Erythroblast (primary cell): ENCODE data around the gene SLC38A7.
A peak's percentile ranks its signal among the peaks of the same experiment; 100 is the strongest.
"Not testable (repeated sequence)": the region's sequence is repeated elsewhere in the genome, so short reads cannot be mapped to it uniquely, and the experiment has no call there.

Source experiments
- DNase-seq, 2 experiments: peaks; one replicate each; lab custom pipeline; 2025; lab: John Stamatoyannopoulos, UW
- GATA1 ChIP-seq: IDR thresholded peaks from 2 replicates; pipeline ENCODE4 v1.6.1; 2011; ENCODE audit warnings: low read depth, mild to moderate bottlenecking, control low read depth, low read length, moderate library complexity
- POLR2A ChIP-seq: IDR thresholded peaks from 2 replicates; pipeline ENCODE4 v1.6.1; 2011; ENCODE audit warnings: mild to moderate bottlenecking, low read length

The SLC38A7 gene

DNA sequence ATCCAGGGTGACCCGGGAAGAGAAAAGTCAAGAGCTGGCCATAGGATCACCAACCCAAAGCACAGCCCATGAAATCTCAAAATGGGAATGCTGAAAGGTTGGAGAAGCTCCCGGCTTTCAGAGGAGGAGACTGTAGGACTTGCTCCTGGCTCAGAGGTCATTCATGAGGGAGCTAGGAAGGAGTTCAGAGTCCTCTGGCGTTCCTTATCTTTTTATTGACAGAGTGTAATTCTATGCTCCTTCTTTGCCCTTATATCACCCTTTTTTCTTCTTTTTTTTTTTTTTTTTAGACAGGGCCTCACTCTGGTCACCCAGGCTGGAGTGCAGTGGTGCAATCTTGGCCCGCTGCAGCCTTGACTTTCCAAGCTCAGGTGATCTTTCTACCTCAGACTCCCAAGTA is 27.7 kb downstream of the SLC38A7 start:
- TF ChIP-seq GATA1 (no peak), POLR2A (no peak)
- DNase-seq, result no peak

DNA sequence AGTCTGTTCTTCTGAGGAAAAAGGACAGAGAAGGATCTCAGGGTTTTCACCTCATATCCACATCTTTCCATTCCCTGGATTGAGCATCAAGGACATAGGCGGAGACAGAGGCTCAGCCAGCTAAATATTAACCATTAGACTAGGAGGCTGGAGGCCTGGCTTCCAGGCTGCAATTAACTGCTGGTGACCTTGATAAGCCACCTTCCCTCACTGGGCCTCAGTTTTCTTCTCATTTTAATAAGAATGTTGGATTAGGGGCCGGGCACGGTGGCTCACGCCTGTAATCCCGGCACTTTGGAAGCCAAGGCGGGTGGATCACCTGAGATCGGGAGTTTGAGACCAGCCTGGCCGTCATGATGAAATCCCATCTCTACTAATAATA is 29.4 kb downstream of the SLC38A7 start:
- TF ChIP-seq POLR2A (no peak), GATA1 (no peak)
- no peak for DNase-seq

DNA sequence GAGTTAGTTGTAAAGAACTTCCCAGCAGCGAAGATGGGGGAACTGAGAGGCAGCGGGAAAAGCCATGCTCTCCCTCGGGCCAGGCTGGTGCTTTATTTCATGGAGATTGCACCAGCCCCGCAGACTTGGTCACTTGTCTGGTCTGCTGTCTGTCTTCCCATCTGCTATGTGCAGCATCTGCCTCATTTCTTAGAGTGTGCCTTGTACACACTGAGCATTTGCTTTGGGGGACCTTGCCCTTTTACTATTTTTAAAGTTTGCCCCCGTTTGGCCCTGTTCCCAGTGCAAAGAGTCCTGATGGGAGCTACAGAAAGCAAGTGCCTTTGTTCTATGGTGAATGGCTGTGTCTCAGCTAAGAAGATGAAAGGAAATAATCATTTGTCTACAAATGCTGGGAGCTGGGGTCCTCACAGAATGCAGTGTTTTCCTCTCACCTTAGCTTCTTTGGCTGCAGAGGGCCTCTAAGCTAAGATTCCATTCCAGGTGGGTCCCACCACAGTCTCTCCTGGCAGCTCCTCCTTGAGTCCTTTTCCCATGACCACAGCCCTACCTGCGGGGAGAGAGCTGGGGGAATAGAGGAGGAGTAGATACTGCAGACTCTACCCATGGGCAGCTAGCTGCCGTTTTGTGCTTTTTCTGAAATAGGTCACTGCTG is 29.9 kb downstream of the SLC38A7 start:
- TF ChIP-seq POLR2A (no peak), GATA1 (no peak)
- no peak for DNase-seq

DNA sequence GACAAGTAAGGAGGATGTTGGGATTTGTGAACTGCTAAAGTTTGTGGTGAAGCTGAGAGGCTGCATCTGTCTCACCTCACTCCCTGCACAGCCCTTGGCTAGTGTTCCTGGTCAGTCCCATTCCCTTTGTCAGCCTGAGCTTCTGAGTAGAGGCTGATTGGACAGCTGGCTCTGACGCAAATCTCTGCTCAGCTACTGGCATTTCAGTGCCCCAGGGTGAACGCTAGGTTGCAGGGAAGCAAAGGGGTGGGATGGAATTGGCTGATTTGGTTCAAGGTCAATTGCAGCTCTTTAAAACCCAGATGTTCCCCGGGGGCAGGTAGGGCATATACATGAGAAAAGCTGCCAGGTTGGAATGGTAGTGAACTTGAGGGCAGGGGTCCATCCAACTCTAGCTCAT is 31.8 kb downstream of the SLC38A7 start:
- TF ChIP-seq GATA1 (no peak), POLR2A (no peak)
- DNase-seq, result no peak

DNA sequence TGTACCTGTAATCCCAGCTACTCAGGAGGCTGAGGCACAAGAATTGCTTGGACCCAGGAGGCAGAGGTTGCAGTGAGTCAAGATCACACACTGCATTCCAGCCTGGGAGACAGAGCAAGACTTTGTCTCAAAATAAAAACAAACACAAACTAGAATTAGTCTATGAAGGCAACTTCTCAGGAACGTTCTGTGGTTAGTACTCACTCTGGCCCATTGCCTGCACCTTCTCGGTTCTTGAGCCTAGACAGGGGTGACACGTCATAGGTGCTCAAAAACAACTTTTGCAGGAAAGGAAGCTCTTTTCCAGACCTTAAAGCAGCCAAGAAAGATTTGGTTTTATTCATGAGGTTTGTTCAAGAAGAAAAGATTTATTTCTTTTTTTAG is 32.6 kb downstream of the SLC38A7 start:
- no peak for DNase-seq
- no peak for TF ChIP-seq POLR2A
- no peak for TF ChIP-seq GATA1

DNA sequence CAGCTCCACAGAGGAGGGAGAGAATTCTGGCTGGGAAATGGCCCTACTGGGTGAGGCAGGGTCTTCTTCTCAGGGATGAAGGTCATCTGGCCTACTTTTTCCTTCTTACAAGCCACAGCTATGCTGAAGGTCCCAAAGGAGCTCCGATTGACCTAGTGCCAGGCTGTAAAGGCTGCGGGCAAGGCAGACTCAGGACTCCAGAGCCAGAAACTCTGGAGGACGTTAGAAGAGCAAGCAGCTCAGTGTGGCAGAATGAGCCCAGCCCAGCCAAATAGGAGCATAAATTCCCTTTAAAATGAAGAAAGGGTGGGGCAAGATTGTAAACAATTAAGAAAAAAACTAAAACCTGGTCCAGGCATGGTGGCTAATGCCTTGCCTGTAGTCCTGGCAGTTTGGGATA is 34.9 kb downstream of the SLC38A7 start:
- DNase-seq, result no peak
- no peak for TF ChIP-seq GATA1
- TF ChIP-seq POLR2A, result no peak

DNA sequence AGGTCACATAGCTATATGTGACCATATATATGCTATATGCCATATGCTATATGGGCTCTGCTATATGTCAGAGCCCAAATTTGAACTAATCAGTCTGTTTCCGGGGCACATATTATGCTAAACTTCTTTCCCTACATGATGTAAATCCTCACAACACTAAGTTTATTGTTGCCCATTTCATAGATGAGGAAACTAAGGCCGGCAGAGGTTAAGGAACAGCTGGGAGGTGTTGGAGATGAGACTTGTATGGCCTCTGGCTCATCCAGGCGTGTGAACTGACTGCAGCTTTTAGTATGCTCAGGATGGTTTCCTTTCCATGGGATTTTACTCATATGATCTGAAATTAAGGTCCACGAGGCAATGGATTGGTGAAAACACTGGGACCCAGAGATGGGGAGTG is 37.5 kb downstream of the SLC38A7 start:
- no peak for TF ChIP-seq GATA1
- TF ChIP-seq POLR2A, result no peak

DNA sequence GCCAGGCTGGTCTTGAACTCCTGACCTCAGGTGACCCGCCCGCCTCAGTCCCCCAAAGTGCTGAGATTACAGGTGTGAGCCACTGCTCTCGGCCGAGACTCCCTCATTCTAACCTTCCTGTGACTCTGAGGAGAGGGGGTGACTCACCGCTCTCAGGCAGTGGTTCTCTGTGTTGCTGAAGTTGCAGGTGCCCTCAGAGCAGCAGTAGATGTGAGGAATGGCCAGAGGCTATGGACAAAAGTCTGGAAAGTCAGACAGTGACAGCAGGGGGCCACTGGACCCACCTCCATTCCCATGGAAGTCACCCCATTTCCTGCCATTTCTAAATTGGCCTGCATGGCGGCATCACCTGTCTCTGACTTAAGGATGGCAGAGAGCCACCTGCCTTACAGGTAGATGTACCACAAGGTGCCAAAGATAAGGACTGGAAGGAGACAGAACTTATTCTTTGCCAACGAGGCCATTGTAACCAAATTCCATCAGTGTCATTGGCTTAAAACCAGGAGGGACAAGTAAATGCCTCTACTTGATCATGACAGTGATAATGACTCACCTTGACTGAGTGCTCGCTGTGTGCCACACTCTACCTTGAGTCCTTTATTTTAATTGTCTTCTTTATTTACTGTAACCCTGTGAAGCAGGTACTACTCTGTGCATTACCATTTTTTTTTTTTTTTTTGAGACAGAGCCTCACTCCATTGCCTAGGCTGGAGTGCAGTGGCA is 39.6 kb downstream of the SLC38A7 start:
- no peak for TF ChIP-seq POLR2A
- TF ChIP-seq GATA1, result no peak
- no peak for DNase-seq

More for the DNA sequence above, 37.5 kb downstream of the SLC38A7 start:
- no peak for DNase-seq

DNA sequence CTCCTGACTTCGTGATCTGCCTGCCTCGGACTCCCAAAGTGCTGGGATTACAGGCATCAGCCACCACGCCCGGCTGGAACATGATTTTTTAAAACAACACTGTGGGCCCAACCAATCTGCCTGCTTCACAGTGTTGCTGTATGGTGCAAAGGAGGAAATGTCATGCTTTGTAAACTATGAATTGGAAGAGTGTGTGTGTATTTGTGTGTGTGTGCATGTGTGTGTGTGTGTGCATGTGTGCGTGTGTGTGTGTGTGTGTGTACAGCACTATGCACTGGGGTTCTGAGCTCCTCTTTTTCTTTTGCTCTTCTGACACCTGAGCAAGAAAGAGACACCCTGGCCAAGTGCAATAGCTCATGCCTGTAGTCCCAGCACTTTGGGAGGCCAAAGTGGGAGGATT is 40.5 kb downstream of the SLC38A7 start:
- no peak for TF ChIP-seq GATA1
- TF ChIP-seq POLR2A, result no peak
- no peak for DNase-seq

DNA sequence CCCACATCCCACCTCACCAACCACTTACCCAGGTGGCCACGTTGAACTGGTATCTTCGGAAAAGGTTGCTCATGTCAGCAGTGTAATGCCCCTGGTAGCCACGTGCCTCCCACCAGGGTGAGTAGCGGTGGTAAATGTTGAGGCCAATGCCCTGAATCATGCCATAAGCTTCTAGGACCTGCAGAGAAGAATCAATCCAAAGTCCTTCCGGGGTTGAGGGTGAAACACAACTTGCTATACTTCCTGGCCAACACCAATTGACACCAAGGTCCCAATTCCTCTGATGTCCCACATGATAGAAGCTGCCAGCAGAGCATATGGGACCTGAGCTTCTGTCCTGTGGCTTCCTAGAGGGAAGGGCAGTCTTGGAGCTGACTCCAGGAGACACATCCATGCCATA is 43.6 kb downstream of the SLC38A7 start:
- TF ChIP-seq POLR2A (no peak), GATA1 (no peak)
- DNase-seq, result no peak

DNA sequence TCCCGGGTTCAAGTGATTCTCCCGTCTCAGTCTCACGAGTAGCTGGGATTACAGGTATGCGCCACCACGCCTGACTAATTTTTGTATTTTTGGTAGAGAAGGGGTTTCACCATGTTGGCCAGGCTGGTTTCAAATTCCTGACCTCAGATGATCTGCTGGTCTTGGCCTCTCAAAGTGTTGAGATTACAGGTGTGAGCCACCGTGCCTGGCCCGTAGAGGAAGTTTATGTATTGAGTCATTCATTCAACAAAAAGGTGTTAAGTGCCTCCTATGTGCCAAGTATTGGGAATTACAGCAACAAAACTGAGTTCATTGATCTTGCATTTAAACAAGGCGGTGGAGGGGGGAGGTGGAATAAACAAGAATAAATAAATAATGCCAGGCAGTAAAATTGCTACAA is 44.7 kb downstream of the SLC38A7 start:
- no peak for DNase-seq
- no peak for TF ChIP-seq POLR2A
- no peak for TF ChIP-seq GATA1

DNA sequence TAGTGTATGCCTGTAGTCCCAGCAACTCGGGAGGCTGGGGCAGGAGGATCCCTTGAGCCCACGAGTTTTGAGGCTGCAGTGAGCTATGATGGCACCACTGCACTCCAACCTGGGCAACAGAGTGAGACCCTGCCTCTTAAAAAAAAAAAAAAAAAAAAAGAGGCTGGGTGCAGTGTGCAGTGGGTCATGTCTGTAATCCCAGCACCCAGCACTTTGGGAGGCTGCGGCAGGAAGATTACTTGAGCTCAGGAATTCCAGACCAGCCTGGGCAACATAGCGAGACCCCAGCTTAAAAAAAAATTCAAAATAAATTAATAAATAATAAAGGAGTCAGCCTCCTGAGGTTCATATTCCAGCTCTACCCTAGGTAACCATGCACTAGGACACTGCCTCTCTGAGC is 45.3 kb downstream of the SLC38A7 start:
- TF ChIP-seq POLR2A (no peak), GATA1 (no peak)
- DNase-seq, result no peak

DNA sequence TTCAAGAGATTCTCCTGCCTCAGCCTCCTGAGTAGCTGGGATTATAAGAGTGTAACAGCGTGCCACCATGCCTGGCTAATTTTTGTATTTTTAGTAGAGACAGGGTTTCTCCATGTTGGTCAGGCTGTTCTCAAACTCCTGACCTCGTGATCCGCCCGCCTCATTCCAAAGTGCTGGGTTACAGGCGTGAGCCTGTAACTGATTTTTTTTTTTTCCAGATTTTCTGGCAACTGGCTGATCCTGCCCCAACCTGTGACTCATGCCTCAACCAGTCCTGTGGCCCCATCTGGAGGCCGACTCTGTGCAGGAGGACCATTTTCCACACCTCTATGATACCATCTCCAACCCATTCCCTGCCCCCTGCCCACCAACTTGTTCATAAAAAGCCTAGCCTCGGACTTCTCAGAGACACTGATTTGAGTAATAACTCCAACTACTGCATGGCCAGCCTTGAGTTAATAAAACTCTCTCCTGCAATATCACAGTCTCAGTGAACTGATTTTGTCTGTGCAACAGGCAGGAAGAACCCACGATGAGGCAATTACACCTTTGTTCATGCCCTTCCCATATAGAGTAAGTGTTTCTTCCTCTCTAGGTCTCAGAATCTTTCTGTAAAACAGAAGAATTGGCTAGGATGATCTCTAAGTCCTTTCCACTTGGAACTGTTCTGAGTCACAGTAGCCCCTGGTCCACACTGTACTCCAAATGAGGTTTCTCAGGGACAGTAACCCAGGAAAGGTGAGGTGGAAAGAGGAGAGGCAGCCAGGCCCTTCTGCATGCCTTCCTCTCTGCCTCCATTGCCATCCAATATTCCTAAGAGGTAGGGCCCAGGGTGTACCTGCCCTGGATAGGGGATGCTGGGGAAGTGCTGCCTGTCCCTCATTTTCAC is 46.2 kb downstream of the SLC38A7 start:
- peak in 1 of 2 experiments; percentile 22 for DNase-seq
- TF ChIP-seq GATA1 (no peak), POLR2A (no peak)

DNA sequence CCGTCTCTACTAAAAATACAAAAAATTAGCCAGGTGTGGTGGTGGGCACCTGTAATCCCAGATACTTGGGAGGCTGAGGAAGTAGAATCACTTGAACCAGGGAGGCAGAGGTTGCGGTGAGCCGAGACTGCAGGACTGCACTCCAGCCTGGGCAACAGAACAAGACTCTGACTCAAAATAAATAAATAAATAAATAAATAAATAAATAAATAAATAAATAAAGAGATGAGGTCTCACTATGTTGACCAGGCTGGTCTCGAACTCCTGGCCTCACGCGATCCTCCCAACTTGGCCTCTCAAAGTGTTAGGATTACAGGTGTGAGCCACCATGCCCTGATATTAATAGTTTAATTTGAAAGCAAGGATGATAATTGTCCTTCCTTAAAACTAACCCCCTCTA is 47.5 kb downstream of the SLC38A7 start:
- DNase-seq, result not testable (repeated sequence)
